HG03135 (cell line): ENCODE data around the gene CACNA1C.
"Not testable (repeated sequence)": the region's sequence is repeated elsewhere in the genome, so short reads cannot be mapped to it uniquely, and the experiment has no call there.

Experiments
- ATAC-seq: cut with Tn5 transposase; IDR thresholded peaks from one replicate; pipeline ENCODE4 v1.9.1; 2021; ENCODE audit warnings: mild to moderate bottlenecking, moderate library complexity; ENCODE audit not compliant: unreplicated experiment

CACNA1C gene

DNA sequence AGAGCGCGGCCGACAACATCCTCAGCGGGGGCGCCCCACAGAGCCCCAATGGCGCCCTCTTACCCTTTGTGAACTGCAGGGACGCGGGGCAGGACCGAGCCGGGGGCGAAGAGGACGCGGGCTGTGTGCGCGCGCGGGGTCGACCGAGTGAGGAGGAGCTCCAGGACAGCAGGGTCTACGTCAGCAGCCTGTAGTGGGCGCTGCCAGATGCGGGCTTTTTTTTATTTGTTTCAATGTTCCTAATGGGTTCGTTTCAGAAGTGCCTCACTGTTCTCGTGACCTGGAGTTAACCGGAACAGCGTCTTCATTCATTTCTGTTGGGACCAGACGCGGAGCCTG lies 638.2 kb downstream of the CACNA1C start:
- ATAC-seq, result no peak

DNA sequence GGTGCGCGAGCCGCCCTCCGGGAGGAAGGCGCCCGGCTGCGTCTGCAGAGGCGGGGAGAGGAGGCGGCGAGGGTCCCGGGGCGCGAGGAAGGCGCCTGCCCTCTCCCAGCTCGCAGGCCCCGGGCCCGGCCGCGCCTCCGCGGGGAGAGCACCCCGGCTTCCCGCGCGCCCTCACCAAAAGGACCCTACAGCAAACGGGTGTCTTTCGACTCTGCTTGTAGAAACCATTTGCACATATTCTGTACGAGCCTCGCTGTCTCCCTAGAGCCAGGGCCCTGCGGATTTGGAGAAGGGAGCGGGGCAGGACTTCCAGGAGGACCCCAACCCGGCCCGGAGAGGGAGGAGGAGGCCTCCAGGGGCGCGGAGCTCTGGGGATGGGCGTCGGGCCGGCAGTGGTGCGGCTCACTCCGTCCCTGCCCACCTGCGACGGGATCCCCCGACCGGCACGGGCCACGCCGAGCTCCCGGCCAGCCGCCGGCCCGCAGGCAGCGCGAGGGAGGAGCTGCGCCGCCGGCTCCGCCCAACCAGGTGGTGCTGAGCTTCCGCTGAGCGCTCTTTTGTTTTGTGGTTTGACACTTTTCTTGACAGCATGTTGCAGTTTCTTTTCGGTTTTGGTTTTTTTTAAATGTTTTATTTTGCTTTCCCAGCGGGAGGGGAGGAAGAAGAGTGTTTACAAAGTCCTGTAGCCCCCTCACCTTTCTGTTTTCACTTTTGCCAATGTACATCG lies 638.7 kb downstream of the CACNA1C start:
- peak; percentile 69 for ATAC-seq

DNA sequence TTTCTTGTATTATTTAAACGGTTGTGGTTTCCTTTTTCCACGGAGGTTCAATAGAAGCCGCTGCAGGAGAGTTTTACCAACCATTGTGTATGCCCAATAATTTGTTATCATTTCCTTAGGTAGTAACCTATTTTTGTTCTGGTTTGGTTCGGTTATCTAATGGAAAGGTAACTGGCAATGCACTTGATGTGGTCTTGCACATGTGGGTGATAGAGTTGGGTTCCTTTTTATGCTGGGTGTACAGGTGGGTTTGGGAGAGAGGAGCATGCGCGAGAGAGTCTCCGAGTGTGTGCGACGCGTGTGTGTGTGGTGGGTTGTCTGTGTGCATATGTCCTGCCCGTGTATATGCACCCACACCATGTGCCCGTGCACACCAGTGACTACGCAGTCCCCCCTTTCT lies 639.3 kb downstream of the CACNA1C start:
- no peak for ATAC-seq

DNA sequence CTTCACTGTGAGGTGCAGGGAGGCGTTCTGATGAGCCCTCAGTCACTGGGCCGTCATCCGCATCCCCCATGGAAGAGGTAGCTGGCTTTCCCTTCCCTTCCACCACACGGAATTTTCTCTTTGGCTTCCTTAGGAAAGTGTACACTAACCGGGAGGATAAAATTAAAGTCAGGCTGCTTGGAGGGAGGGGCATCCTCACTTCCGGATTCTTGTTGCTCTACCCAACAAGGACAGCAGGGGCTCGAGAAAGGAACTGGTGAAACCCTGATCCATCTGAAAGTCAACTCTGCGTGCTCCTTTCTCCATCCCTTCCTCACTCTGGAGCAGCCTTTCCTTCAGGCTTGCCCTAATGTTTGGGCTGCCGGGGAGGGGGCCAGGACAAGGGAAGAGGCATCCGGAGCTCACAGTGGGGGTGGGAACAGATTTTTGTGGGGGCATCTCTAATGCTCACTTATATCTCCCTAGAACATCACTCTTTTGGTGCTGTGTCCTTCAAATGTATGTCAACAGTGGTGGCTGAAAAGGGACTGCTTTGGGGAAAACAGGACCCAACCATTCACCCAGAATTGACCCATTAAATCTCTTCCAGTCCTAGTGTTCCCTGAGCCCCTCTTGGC lies 640.6 kb downstream of the CACNA1C start:
- no peak for ATAC-seq

DNA sequence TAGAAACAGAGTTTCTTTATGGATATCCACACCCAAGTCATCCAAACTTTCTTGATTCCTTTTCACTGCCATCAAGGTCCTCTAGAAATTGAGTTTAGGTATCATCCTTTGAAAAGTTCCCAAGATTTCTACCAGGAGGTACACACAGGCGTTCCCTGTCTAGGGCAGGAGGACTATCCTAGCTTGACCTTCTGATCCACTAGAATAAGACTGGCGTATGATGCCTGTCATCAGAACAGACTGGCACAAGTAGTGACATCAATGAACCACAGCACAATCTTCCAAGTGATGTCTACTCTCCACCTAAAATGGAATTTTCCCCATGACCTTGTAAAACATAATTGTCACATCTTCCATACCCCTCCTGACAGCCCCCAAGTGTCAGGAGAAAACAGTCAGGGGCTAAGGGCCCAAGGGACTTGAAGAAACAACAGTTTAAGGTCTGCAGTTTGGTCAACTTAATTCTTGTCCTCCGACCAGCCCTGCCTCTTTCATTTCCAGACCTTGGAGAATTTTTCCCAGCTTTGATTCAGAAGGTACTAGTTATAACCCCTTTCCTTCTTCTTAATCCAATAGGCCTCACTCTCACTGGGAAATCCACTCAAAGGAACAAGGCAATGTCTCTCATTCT lies 641.3 kb downstream of the CACNA1C start:
- ATAC-seq, result no peak

DNA sequence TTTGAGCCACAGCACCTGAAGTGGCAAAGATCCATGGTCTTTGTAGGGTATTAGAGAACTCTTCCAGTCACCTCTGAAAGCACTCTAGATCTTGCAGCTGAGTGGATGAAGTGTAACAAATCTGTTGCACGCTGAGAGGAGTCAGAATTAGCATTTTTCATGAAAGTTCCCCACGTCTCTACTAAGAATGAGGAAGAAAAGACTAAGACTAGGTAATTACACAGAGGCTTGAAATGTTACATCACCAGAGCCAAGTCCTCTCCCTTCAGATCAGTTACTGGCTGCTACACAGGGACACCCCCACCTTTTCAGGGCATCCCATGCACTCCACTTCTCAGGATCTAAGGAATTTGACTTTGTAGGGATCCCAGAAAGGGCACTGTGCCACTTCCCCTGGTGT lies 643.3 kb downstream of the CACNA1C start:
- ATAC-seq, result no peak

DNA sequence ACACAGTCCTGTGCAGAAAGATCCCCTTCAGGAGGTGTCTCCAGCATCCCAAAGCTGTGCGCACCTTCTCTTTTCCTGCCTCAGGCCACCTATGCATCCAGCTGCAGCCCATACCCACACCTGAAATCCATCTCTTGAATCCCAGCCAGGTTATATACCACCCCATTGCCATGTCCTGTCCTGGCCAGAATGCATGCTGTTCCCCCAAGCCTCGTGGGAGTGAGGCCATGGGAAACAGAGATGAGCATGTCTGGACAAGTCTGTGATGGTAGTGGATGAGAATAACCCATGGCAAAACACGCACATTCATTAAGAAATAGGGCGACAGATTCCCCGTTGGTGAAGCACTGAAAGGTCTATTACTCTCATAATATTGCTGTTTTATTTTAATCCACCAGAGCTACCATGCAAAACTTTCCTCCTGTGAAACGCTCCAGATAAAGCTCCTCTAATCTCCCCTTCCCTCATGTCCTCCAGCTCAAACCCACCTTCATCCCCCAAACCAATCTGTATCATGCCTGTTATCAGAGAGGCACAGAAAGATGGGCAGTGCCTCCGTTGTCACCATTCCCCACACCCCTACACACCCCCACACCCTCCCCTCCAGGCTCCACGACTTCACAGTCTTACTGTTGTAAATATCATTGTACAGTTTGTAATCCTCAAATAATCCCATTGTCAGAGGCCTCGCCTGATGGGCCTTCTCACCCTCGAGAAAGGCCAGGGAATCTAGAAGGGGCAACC lies 644.4 kb downstream of the CACNA1C start:
- no peak for ATAC-seq

DNA sequence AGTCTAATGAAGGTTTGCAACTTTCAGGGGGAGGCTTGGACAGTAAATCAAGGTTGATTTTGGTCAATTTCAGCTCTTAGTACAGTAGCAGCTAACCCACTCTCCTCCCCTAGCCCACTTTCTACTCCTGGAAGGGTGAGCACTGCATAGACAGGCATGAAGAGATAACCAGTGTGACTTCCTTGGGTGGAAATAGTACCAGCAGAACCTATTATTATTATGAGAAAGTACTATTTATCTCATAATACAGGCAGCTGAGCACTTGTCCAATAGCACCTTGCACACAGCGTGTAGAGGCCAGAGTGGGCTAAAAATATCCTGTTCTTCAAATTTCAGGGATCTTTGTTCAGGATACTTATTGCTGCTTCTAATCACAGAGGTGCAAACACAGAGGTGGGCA lies 645.8 kb downstream of the CACNA1C start:
- ATAC-seq, result no peak

DNA sequence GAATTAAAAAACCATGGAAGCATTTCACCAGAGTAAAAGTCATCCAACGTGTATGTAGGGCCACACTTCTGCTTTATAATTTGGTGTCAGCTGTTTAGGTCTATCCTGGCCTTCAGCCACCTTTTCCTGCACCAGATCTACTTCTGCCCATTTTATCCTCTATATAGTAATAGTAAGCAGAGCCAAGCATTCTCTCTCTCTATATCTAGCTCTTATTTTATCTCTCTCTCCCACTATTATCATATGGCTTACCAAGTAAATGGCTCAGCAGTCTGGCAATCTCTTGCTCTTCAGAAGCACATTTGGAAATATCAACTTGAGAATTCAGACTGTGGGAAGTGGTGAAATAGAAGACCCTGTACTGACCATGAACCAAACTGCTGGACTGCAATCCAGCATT lies 657.9 kb downstream of the CACNA1C start:
- ATAC-seq, result no peak

DNA sequence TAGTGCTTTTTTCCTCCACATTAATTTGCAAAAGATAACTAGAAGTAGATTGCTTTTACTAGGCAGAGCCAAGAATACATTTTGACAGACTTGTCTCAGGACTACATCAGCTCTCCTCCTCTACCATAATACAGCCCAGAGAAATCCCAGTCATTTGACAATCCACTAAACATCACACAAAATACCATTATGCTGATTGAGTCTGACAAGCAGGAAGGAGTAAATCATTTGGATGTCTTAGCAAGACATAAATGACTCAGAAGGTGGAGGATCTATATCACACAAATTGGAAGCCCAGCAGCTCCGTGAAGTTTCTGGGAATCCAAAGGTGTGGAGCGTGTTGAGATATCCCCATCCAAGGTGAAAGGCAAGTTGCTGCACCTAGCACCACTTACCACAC lies 666.6 kb downstream of the CACNA1C start:
- no peak for ATAC-seq

DNA sequence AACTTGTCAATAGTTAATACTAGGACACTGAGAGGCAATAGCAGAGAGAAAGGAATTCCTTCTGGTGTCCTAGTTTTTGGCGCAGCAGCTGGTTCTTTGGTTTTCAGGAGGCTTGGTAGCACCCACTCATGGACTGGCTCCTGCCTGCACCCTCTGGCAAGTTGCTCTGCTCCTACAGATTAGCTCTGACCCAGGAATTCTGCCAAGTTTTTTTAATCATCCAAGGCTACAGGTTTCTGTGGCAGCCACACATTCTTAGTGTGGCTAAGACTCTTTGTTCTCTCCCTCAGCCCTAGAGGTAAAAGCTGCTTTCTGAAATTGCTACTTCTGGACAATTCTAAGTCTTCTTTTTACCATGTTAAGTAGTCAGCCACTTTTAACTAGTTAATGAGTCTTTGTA lies 670.0 kb downstream of the CACNA1C start:
- no peak for ATAC-seq

DNA sequence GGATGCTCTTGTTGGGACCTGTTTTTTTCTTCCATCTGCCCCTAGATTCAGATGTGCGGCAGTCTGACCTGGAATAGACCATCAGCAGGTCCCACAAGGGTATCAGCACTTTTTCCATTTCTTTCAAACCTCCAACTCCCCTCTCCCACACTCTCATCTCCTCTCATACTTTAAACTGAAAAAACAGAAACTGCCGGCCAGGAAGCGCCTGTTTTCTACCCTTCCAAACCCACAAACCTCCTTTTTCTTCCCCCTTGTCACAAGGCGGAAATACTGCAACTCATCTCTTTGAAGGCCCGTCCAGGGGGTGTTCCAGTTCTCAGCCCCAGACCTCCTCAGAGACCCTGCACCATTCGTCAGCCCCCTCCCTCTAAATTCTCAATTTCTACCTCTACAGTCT lies 679.5 kb downstream of the CACNA1C start:
- ATAC-seq, result no peak

DNA sequence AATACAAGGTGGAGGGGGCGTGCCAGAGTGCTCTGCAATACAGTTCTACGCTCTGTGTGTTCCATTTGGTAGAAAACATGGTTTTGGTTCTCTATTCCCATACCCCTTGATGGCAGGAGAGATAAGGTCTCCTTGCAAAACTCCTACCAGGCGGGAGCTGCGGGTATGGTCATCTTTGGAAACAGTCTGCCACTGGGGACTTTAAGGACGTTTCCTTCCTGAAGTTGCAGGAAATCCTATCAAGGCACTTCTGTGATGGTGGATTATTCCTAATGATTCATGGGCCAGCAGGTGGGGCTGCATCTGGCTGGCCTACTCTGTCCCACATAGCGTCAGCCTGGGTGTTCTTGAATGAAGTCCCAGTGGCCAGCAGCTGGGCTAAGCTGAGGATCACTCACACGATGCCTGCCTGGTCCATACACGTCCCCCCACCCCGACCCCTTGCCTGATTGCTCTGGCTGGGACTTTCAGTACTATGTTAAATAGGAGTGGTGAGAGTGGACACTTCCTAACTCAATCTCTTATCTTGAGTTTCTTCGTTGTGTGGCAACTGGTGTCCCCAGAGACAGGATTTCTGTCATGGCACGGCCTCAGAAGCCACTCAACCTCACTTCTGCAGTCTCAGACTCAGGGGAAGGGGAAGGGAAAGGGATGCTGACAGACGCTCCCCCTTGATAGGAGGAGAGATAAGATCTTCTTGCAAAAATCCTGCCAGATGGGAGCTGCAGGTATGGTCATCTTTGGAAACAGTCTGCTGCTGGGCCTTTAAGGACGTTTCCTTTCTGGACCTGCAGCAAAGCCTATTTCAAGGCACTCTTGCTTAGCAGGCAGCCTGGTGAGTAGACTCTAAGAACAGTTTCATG lies 680.9 kb downstream of the CACNA1C start:
- no peak for ATAC-seq

DNA sequence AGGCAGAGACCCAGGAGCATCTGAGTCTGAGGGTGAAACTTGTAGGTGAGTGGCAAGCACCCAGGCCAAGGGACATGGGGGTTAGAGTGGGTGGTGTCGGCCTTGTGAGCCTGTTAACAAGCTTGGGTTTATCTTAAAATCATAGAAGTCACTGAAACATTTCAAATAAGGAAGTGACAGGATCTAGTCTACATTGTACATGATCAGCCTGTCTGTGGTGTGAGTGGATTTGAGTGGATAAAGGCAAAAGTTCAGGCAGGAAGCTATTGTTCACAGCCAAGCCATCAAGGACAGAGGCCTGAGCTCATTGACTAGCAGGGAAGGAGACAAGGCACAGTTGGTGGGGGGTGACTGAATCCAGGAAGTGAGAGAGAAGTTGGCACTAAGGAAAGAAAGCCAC lies 682.6 kb downstream of the CACNA1C start:
- no peak for ATAC-seq

DNA sequence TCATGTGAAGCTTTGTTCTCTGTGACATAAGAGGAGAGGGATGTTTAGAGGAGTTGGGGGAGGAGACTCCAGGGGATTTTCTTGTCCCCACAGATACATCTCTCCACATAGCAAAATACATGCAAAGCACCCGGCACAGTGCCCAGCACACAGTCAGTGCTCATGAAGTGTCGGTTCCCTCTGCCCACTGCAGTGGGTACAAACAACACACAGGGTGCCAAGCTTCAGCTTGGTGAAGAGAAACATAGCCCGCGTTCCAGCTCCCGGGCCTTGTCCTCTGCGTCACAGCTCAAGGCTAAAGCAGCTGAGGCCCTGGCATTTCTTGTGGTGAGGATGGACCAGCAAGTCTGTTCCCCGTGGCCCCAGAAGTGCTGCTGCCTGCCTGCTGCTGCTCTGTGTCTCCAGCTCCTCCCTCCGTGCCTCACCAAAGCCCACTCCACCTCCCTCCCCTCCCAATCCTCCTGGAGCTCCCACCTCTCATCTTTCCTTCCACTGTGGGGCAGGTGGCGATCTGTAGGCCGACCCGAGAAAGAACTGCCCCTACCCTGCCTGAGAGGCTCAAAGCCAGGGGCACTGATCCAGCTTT lies 685.0 kb downstream of the CACNA1C start:
- no peak for ATAC-seq

DNA sequence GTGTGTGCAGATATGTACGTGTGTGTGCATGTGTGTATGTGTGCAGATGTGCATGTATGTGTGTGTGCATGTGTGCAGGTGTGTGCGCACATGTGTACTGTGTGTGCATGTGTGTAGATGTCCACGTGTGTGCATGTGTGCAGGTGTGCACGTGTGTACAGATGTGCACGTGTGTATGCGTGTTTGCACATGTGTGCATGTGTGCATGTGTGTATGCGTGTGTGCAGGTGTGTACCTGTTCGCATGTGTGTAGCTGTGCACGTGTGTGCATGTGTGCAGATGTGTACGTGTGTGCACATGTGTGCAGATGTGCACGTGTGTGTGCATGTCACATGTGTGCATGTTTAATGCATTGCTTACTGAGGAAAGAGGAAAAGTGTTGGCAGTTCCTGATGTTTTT lies 686.3 kb downstream of the CACNA1C start:
- ATAC-seq, result no peak

DNA sequence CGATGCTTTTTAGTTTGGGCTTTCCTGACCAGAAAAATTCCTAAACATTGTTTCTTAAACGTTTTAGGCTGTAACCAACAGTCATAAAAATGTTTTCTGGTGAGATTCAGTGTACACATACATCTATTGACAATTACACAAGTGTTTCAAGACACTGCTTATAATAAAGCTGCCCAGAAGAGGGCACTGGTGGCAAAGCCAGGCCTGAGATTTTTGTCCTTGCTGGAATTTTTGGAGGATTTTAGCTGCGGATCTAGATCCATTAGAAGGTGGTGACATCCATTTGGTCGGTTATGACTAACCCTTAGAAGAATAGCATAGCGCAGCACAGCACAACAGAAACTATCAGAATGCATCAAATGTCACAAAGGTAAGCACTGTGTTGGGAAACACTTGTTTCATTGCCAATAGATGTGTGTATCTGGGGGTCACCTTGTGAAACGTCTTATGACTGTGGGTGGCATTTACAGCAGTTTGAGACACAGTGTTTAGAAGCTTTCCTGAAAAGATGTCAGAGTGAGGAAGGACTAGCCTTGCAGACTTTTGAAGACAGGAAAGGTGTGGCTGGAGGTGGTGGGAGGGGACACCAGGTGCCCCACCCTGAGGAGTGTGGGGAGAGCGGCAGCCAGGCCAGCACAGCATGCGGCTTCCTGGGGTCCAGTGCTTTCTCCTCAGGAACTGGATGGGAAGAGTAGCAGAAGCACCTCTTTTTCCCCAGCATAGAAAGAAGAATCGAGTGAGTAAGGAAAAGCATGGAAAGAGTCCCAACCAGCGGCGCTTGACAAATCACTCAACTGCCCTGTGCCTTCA lies 687.2 kb downstream of the CACNA1C start:
- ATAC-seq, result no peak

DNA sequence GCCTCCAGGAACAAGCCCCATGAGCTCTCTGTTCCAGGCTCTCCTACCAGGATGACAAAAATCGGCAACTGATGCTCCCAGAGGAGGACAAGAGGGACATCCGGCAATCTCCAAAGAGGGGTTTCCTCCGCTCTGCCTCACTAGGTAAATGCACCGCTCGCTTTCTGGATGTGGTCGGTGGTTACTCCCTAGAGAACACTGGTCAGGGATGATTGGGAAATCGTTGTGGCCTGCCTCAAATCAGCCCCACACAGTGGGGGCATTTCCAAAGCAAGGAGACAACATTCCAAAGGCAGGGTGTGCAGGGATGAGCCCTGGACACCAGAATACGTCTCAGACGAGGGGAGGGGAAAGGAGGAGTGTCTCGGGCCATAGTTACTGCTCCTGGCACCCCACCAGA lies 689.2 kb downstream of the CACNA1C start:
- ATAC-seq, result not testable (repeated sequence)

DNA sequence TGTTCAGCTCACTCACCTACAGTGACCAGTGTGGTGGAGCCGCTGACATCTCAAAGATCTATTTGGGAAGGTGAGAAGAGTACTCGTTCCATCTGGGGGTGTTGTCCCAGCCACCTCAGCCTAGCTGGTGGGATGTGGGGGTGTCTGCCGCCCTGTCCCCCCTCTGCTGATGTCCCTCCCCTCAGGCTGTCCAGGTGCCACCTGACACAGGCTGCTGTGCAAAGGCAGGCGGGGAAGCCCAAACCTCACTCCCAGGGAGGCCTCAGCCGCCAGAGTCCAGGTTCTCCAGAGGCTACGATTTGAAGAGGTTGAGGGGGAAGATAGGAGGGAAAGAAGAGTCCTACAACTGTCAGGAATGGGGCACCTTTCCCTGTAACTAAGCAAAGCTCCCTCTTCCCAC lies 690.7 kb downstream of the CACNA1C start:
- ATAC-seq, result no peak

DNA sequence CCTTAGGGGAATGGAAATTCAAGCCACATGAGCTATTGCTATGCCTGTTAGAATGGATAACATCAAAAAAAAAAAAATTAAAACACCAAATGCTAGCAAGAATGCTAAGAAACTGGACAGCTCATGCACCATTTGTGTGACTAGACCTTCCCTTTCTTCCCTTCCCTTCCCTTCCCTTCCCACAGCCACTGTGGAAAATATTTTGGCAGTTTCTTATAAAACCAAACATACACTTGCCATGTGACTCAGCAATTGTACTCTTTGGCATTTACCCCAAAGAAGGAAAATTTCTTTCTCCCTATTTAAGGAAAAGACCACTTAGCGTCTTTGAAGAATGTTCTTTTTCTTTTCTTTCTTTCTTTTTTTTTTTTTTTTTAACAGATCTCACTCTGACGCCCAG lies 692.9 kb downstream of the CACNA1C start:
- ATAC-seq, result no peak
